PC-3 (cell line): ENCODE results near the gene ATP8B3.
"Not testable (repeated sequence)": the region's sequence is repeated elsewhere in the genome, so short reads cannot be mapped to it uniquely, and the experiment has no call there.

Source experiments
- CTCF ChIP-seq: fragments of 300-600 bp; sonication (generic); conservative IDR thresholded peaks from 2 replicates; pipeline ENCODE4 v1.5.1; 2017; ENCODE audit warnings: antibody characterized with exemption, low read depth, mild to moderate bottlenecking, low read length
- EZH2 ChIP-seq: fragments of 300-600 bp; sonication (generic); IDR thresholded peaks from one replicate; pipeline ENCODE4 v1.6.1; 2017; ENCODE audit warnings: antibody characterized with exemption, mild to moderate bottlenecking, low read length; ENCODE audit not compliant: unreplicated experiment

- not testable (repeated sequence) for TF ChIP-seq CTCF, EZH2
Observed at GRCh38 chr19:1760786-1761527, 51.1 kb downstream of the ATP8B3 start.
